ENCODE measurements around the gene SPSB1. TPM values are rescaled to one million over a fixed set of nuclear protein-coding genes. Genes with fewer than 3 reads are reported as not detected.

The SPSB1 gene
- total and polyA plus RNA-seq, 10 of the 15 experiments (the other 5 are each of a cell fraction or from before 2014, with no cell fraction given), result 0.02 to 2.0 (median 0.90) TPM; not detected in 1

GRCh38 chr1:9413071-9413876 lies 120.6 kb downstream of the SPSB1 start:
- ATAC-seq, result peak; percentile 91
- peak; percentile 80 for FAIRE-seq
- H3K4me3 ChIP-seq, result peak overlapping the region; percentile 26; the same call in 1 of the 2 replicates
- SMC1A ChIA-PET (ENCODE audit: uncharacterized antibody, unreplicated experiment), result interaction anchor here (0.5 to 4.9 kb wide), 10 partner anchors 8 to 124 kb away, joined by 3 to 63 read pairs (median 4); no protein-coding TSS in a partner anchor
- H3K9me3 ChIP-seq (replicated peaks; ENCODE audit: control insufficient read depth, insufficient read depth, low read length), result no peaks in the 10 kb centered on the region; the same call in 2 of the 3 replicates
- no peaks in the 10 kb centered on the region for H3K36me3 ChIP-seq (ENCODE audit: control insufficient read depth in 2 of 2, insufficient read depth in 2 of 2, low read length in 1 of 2)
- H3K79me2 ChIP-seq (ENCODE audit: control insufficient read depth, insufficient read depth, low read length), result no peaks in the 10 kb centered on the region
- H2AFZ ChIP-seq (ENCODE audit: control insufficient read depth, low read depth, low read length), result no peak overlapping the region; the same call in 1 of the 2 replicates
- POLR2A ChIA-PET, result interaction anchor here (0.6 to 3.8 kb wide), 2 partner anchors 11 to 760 kb away, joined by 4 to 59 read pairs; no protein-coding TSS in a partner anchor
- WGBS (ENCODE audit: insufficient coverage, insufficient replicate concordance, low lambda C conversion rate, missing lambda C conversion rate), result 1% methylated on average over 17 of the region's 17 CpGs
- peak overlapping the region; percentile 53 for H3K9ac ChIP-seq (ENCODE audit: control insufficient read depth, insufficient read depth, low read length)
- RAD21 ChIA-PET (ENCODE audit: unreplicated experiment), result interaction anchor here (0.6 to 3.2 kb wide), 18 partner anchors 8 to 349 kb away, joined by 3 to 74 read pairs (median 4); no protein-coding TSS in a partner anchor
- H4K20me1 ChIP-seq (ENCODE audit: control insufficient read depth, insufficient read depth), result no peaks in the 10 kb centered on the region
- intact Hi-C loops (cut with micrococcal nuclease; ENCODE audit: unreplicated experiment) (loop anchor here (1.0 to 5.0 kb wide), 2 partner anchors 13 to 336 kb away; no protein-coding TSS in a partner anchor), in situ Hi-C loops (cut with MboI) (no loop called here)
- peak overlapping the region; percentile 98 for H3K4me2 ChIP-seq (ENCODE audit: control insufficient read depth, insufficient read depth)
- peaks cover 55% of the 10 kb centered on the region for H3K4me1 ChIP-seq (ENCODE audit: control insufficient read depth, insufficient read depth, low read length)
- CTCF ChIA-PET, result interaction anchor here (0.6 to 2.5 kb wide), 6 partner anchors 10 to 176 kb away, joined by 3 to 30 read pairs (median 3); no protein-coding TSS in a partner anchor
- H3K27me3 ChIP-seq (replicated peaks in 1 of 2; ENCODE audit: control insufficient read depth in 2 of 2, insufficient read depth in 2 of 2, low read length in 1 of 2), result no peaks in the 10 kb centered on the region
- peak overlapping the region; percentile 90 for H3K27ac ChIP-seq (ENCODE audit: control insufficient read depth, insufficient read depth)
- no TSS peak for BruUV-seq (replicated peaks)
- peak; percentile 89 for DNase-seq (ENCODE audit: low read depth, low spot score)
- TF ChIP-seq NFYA (IDR thresholded peaks at IDR 0.05; ENCODE audit: borderline replicate concordance, low read depth, low read length), result no peak
- TF ChIP-seq, protein P1, sequence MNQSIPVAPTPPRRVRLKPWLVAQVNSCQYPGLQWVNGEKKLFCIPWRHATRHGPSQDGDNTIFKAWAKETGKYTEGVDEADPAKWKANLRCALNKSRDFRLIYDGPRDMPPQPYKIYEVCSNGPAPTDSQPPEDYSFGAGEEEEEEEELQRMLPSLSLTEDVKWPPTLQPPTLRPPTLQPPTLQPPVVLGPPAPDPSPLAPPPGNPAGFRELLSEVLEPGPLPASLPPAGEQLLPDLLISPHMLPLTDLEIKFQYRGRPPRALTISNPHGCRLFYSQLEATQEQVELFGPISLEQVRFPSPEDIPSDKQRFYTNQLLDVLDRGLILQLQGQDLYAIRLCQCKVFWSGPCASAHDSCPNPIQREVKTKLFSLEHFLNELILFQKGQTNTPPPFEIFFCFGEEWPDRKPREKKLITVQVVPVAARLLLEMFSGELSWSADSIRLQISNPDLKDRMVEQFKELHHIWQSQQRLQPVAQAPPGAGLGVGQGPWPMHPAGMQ (IDR thresholded peaks at IDR 0.05; ENCODE audit: borderline replicate concordance), result no peak
- TF ChIP-seq, protein P2, sequence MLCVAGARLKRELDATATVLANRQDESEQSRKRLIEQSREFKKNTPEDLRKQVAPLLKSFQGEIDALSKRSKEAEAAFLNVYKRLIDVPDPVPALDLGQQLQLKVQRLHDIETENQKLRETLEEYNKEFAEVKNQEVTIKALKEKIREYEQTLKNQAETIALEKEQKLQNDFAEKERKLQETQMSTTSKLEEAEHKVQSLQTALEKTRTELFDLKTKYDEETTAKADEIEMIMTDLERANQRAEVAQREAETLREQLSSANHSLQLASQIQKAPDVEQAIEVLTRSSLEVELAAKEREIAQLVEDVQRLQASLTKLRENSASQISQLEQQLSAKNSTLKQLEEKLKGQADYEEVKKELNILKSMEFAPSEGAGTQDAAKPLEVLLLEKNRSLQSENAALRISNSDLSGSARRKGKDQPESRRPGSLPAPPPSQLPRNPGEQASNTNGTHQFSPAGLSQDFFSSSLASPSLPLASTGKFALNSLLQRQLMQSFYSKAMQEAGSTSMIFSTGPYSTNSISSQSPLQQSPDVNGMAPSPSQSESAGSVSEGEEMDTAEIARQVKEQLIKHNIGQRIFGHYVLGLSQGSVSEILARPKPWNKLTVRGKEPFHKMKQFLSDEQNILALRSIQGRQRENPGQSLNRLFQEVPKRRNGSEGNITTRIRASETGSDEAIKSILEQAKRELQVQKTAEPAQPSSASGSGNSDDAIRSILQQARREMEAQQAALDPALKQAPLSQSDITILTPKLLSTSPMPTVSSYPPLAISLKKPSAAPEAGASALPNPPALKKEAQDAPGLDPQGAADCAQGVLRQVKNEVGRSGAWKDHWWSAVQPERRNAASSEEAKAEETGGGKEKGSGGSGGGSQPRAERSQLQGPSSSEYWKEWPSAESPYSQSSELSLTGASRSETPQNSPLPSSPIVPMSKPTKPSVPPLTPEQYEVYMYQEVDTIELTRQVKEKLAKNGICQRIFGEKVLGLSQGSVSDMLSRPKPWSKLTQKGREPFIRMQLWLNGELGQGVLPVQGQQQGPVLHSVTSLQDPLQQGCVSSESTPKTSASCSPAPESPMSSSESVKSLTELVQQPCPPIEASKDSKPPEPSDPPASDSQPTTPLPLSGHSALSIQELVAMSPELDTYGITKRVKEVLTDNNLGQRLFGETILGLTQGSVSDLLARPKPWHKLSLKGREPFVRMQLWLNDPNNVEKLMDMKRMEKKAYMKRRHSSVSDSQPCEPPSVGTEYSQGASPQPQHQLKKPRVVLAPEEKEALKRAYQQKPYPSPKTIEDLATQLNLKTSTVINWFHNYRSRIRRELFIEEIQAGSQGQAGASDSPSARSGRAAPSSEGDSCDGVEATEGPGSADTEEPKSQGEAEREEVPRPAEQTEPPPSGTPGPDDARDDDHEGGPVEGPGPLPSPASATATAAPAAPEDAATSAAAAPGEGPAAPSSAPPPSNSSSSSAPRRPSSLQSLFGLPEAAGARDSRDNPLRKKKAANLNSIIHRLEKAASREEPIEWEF (IDR thresholded peaks at IDR 0.05; ENCODE audit: insufficient replicate concordance, low read depth, low read length), result peak; percentile 47
- TF ChIP-seq HDGF (IDR thresholded peaks at IDR 0.05), result peak; percentile 88; the same call in 1 of the 2 replicates
- peak; percentile 95 for TF ChIP-seq TCF12 (IDR thresholded peaks at IDR 0.05; ENCODE audit: low read depth, low read length)
- TF ChIP-seq SKIL (IDR thresholded peaks at IDR 0.05; ENCODE audit: low read depth, poor library complexity, severe bottlenecking), result peak; percentile 35
- 0 out of 4 replicates have a peak, but pooled peaks of 1 of the 2 experiments have one; percentile 35 for TF ChIP-seq ETV6 (conservative IDR thresholded peaks at IDR 0.05 in 1 of 2, IDR thresholded peaks at IDR 0.05 in 1 of 2; ENCODE audit: borderline replicate concordance in 1 of 2, low read depth in 1 of 2)
- peak; percentile 98 for TF ChIP-seq GATAD2B (conservative IDR thresholded peaks at IDR 0.05; ENCODE audit: low read depth)
- 0 out of 2 replicates have a peak, but pooled peaks have one; percentile 48 for TF ChIP-seq ASH2L (IDR thresholded peaks at IDR 0.05; ENCODE audit: borderline replicate concordance, low read depth)
- no peak for TF ChIP-seq TARDBP (IDR thresholded peaks at IDR 0.05; ENCODE audit: borderline replicate concordance)
- TF ChIP-seq WRNIP1 (IDR thresholded peaks at IDR 0.05; ENCODE audit: borderline replicate concordance, low read depth, low read length), result no peak
- no peak for TF ChIP-seq SPI1 (IDR thresholded peaks at IDR 0.05; ENCODE audit: borderline replicate concordance, insufficient read depth, low read depth, low read length)

Measured in GM12878 (cell line).